Left forelimb (tissue), 1 donor: Measurements from ENCODE around the gene SLC24A5.

Experiments
- DNase-seq: peaks from one replicate; pipeline ENCODE4 v3.0.0-alpha.2; 2018; ENCODE audit warnings: low spot score

Gene SLC24A5

DNA sequence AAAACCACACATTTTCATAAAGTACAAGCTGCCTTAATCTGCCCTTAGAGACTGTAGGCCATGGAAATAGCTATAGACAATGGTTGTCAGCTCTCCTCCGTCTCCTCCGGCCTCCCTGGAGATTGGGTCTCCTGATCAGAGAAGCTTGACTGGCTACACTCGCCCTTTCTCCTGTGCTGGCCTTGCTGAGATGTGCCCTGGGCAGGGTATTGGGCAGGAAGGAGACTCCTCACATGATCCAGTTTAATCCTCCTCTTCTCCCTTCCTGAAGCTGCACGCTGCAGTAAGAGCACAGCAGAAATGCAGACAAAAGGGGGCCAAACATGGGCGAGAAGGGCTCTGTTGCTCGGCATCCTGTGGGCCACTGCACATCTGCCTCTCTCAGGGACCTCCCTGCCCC lies at the start of gene SLC24A5:
TSS of gene SLC24A5 (plus strand) at position 246 of the 400 bp plus-strand sequence. CDS start at position 301, 55 bp downstream.
- no peak for DNase-seq

DNA sequence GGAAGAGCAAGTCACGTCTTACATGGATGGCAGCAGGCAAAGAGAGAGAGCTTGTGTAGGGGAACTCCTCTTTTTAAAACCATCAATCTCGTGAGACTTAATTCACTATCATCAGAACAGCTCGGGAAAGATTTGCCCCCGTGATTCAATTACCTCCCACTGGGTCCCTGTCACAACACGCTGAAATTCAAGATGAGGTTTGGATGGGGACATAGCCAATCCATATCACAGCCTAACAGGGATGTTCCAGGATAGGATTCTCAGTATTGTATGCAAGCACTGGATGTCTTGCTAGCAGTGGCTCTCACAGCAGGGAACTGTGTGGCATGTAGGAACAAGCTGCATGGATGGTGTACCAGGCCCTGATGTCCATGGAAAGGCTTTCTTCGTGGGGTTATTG lies 47.8 kb upstream of the SLC24A5 start:
- no peak for DNase-seq

DNA sequence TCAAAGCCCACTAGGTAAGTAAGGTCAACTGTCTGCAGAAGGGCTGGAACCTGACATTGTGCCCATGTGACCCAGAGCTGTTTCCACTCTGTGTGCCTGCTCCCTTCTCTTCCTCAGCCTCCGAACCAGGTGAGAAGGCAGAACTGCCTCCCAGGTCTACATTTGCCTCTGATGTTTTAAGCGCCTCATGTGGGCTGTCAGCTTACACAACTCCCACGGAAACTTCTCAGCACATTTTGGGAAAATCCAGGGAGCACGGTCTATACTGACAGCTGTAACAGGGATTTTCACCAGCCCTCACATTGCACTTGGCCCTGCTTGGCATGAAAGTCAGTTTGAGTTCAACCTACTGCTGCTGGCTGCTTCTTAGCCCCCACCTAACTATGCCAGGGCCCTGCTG lies 46.9 kb upstream of the SLC24A5 start:
- no peak for DNase-seq

GRCh38 chr15:48076454-48076853 lies 44.3 kb upstream of the SLC24A5 start:
- no peak for DNase-seq

DNA sequence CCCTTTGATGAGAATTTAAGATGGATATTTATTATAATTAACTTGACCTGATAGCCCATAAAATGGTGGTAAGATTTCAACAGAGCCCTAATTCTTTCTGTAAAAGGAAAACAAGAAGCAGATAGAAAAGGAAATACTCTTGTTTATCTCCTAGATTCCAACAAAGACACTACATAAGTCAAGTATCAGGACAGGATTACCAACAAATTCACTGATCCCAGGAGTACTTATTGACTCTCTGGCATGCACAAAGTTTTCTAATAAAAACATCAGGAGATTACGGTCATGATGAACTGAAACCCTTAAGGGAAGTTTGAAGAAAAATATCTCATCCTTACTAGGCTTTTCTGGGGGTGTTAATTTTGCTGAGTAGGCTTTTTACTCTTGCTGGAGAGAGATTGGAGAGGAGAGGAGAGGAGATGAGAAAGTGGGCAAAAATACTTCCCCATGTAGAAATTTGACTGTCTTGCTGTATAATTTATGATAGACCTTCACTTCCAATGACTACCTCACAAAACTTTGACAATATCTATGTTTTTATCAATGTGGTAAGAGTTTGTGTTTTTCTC lies 43.1 kb upstream of the SLC24A5 start:
- DNase-seq, result no peak

DNA sequence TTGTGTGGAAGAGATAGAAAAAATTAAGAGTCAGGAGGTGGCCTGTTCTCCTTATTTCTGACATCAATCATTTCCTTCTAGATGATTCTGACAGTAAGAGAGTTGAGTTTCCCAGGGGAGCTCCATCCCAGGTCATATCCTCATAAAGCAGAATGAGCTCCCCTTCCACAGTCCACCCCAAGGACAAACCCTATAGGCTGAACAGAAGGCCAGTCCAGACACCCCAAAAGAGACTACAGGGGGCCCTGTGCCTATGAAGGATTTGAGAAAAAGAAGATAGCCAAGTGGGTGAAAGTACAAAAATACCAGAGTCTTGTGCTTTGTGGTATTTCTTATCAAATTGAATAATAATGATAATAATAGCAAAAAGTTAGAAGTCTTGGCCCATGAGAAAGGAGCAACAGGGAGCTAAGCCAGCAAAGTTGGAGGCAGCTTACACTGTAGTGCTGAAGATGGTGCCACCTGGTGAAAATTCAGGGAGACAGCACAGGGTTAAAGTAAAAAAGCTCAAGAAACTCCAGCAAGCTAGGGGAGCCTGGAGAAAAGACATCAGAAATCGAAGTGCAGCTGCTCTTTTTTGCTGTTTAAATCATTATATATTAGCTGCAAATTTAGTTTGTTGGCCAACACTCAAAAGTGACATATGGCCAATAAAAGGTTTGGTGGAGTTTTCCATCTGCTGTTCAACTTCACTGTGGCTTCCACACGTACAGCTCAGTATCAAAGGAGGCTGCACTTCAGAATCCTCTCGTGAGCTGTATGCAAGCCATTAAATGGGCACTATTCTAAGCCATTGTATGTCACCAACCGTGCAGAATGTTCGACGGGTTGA lies 35.8 kb upstream of the SLC24A5 start:
- no peak for DNase-seq

GRCh38 chr15:48085591-48085930 lies 35.2 kb upstream of the SLC24A5 start:
- peak; percentile 85 for DNase-seq

- DNase-seq, result no peak
These were observed 34.7 kb upstream of the SLC24A5 start for GRCh38 chr15:48086133-48086532.

- no peak for DNase-seq
These were observed 34.2 kb upstream of the SLC24A5 start for GRCh38 chr15:48086576-48086975.

- DNase-seq, result no peak
These were observed 32.9 kb upstream of the SLC24A5 start for GRCh38 chr15:48087844-48088243.

GRCh38 chr15:48089702-48090101 lies 31.1 kb upstream of the SLC24A5 start:
- DNase-seq, result no peak

- DNase-seq, result no peak
These were observed 30.7 kb upstream of the SLC24A5 start for GRCh38 chr15:48090115-48090514.

- no peak for DNase-seq
These were observed 30.1 kb upstream of the SLC24A5 start for GRCh38 chr15:48090666-48091065.

DNA sequence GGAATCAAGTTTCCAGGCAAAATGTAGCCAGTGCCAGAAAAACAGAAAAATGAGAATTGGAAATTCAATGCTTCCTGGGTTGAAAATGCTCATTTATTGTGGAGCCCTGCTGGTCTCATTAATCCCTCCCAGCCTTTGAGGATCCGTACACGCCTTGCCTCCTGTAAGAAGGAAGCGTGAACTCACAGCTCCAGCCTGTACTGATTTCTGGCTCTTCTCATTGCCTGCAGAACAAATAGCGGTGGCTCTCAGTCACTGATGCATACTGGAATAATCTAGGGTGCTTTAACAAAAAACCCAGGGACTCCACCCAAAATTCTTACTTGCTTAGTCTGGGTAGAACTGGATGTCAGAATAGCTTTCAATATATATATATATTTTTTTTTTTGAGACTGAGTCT lies 29.3 kb upstream of the SLC24A5 start:
- DNase-seq, result no peak

GRCh38 chr15:48096355-48096786 lies 24.4 kb upstream of the SLC24A5 start:
- DNase-seq, result no peak

DNA sequence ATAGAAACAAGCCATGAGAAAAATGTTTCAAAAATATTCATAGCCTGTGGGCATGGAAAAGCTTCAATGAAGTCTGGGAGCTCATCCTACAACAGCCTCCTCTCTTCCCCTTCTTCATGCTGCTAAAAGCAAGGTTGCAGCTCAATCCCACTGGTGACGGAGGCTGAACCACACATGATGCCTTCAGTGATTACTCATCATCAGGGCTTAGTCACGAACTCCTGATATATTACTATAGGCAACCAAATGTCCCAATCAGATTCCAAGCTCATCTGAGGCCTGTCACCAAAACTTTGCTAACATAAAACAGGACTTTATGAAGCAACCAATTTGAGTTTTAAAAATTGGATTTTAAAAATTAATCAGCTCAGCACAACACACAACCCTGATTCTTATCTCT lies 24.0 kb upstream of the SLC24A5 start:
- no peak for DNase-seq

- no peak for DNase-seq
These were observed 23.5 kb upstream of the SLC24A5 start for GRCh38 chr15:48097264-48097663.

DNA sequence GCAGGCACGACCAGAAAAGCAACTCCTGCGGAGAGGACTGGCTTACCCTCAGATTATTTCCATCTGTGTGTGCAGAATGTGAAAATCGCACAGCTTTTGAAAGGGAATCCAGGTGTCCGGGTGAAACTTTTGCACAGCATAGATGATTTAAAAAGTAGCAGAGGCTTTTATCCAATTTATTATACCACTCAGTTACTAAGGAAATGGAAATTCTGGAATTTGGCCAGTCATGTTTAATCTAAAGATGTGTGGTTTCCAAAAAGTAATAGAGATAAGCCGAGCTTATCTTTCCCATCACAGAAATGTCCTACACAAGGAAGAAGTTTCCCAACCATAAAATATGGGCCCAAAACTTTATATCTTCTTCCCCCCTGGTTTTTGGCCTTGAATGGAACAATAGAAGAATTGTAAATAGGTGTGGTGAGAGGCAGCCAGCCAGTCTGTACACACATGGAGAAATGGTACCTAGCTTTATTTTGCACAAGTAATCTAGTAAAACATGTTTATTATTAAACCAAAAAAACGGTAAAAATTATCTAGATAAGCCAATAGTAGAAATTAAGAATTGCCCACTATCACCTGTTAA lies 19.3 kb upstream of the SLC24A5 start:
- no peak for DNase-seq

DNA sequence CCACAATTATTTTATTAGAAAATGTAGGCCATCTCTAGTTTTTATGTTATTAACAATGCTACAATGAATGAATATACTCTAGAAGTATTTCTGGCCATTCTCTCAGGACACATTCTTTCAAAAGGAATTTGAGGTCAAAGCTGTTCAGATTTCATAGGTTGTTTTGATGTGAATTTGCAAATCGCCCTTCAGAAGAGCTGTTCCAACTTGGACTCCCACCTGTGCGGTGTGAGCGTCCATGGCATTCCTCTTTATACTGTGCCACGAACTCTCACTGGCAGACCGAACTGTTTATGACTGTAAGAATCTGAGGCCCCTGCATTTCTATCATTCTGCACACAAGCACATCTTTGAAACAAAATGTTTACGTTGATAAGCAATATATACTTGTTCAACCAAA lies 18.6 kb upstream of the SLC24A5 start:
- no peak for DNase-seq

DNA sequence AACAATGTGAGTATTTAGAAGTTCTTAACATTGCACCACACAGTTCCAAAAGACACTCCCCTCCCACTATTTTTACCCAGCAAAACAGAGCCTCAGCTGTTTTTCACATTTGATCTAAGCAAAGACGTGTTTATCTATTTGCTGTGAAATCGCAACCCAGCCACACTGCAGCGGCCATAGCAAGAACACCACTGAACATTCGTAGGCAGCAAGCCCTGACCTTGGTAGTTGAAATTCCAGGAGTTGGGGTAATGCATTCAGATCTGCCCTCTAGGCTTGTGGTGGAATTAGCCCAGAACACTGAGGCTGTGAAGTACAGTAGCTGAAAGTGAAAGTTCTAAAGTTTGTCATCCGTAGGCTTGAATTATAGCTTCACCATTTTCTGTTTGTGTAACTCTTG lies 17.1 kb upstream of the SLC24A5 start:
- DNase-seq, result no peak

DNA sequence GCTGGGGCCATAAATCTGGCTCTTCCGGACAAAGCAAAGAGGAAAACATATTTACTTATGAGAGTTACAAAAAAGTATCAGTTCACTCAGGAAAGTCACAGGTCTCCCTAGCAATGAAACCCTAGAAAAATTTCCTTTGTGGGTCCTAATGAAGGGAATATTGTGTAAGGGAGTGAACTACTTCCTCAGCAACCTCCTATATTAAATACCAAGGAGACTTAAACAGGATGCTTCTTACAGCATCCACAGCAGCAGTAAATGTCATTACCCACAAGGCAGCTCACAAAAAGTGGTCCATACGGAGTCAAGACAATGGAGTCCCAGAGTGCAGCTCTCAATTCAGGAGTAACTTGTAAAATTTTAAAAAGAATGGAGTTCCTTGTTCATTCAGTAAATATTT lies 14.9 kb upstream of the SLC24A5 start:
- DNase-seq, result no peak

- no peak for DNase-seq
These were observed 11.6 kb upstream of the SLC24A5 start for GRCh38 chr15:48109212-48109611.

GRCh38 chr15:48109856-48110531 lies 10.8 kb upstream of the SLC24A5 start:
- DNase-seq, result no peak
